HK-2 (cell line): ENCODE data around the gene BTD.

ENCODE experiments used
- DNase-seq: peaks from one replicate; pipeline ENCODE4 v3.0.0-alpha.2; 2018; ENCODE audit not compliant: unreplicated experiment

The BTD gene

DNA sequence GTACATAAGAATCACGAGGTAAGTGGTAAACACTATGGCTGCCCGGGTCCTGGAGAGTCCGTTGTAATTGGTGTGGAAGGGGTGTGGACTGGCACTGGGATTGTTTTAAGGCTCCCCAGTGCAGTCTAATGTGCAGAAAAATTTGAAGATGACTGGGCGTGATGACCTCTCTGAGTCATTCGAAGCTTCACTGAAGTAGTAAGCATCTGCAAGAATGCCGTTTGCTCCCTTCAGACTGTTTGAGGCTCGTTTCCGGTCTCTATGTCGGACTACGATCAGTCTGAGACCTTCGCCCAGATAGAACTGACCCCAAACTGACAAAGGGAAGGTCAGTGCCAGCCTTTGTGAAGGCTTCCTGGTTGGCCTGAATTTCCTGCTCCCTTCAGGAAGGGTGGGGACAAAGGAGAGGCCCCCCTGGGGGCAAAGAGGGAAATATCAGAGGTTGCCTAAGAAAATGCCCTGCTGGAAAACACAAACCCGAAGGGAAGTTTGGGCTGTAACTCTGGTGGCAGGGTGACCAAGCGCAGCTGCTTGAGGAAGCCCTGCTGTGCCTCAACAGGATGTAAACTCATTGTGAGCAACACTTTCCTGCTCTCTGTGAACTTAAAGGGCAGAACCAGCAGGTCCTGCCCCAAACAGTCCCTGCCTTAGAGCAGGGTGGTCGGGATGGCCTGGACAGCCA, 34.6 kb downstream of the BTD start:
- DNase-seq = peak; percentile 35

- DNase-seq = no peak
Measured at GRCh38 chr3:15637131-15637951, 35.8 kb downstream of the BTD start.

DNA sequence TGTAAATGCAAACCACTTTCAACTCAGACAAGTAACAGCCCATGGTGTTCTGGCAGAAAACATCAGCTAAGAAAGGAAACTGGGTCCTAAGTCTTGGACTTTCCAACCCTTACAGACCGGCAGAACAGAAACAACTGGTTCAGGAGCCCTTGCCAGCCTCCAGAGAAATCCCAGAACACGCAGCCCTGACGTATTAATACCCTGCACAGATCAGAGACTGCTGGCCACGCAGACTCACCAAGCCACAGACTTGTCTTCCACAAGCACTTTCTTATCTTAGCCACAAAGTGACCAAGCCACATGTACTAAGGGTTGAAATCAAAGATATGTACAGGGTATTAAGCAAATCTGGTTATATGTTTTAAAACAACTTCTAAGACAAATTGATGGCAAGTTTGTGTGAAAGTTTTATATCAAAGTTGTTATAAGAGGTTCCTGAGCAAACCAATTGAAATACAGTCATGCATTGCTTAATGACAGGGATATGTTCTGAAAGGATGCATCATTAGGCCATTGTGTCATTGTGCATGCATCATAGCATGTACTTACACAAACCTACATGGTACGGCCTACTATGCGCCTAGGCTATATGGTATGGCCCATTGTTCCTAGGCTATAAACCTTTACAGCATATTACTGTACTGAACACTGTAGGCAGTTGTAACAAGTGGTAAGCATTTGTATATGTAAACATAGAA, 36.8 kb downstream of the BTD start:
- no peak for DNase-seq

GRCh38 chr3:15638891-15639262, 37.3 kb downstream of the BTD start:
- DNase-seq = no peak

DNA sequence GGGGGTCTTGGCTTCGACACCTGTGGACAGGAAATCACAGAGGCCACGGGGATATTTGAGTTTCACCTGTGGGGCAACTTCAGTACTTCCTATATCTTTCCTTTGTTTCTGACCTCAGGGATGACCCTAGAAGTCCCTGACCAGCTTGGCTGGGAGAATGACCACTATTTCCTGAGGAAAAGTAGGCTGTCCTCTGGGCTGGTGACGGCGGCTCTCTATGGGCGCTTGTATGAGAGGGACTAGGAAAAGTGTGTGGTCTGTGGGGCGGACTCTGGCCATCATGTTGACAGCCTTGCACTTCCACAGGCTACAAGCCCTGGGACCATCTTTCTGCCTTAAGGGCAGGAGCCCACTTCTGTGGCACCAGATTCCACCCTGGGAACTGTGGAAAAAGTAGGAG, 43.7 kb downstream of the BTD start:
- no peak for DNase-seq

DNA sequence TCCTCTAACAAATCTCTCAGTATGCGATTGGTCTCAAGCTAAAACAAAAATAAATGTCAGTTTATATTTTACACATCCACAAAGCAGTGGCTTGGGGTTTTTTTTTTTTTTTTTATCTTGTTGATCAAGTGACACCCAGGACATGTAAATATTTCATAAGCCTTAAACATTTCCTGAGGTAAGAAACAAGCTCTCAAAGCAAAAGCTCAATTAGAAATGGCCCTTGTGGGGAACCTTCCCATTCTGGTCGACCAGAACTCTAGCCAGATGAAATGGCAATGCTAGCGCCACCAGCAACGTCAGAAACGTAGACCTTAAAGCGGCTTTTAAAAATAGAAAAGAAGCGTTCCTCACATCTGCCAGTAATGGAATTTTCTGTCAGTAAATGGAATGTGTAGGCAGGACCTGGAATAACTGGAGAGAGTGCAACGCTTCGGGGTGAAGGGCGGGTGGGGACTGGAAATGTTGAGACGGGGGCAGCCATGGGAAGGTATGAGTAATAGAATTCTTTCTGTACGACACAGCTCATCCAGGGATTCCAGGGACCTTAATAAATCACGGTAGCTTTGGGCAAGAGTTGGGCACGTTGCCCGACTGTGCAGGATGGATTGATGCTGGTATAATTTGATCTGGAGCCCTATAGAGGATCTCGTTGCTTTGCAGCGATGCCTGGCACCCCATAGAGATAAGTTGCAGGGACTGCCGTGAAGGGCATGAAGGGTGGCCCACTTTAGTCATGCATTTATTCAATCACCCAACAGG, 44.4 kb downstream of the BTD start:
- DNase-seq = peak; percentile 68

DNA sequence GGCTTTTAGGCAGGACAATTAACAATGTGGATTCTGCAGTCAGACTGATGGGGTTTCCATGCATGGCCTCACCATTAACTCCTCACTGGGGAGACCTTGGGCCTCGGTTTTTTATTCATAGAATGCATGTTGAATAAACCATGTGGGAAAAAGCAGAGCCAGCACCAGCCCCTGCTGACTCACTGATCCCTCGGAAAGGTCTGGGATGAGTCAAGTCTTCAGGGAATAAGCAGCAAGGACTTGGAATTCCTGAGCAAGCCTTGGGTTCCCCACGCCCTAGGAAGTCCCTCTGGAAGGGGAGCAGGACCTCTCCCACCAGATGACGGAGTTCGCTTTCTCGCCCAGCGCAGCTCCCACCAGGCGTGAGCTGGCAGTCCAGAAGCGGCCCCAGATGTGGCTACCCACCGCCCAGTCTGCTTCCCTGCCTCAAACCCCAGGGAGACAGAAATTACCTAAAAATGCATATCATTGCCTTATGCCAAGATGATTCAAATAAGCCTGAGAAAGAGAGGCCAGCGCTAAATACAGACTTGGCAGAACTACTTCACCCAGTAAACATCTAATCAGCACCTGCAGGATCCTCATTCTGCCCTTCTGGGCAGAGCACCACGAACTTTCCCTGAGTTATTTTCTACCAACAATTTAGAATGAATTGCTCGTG, 45.4 kb downstream of the BTD start:
- DNase-seq = peak; percentile 74

DNA sequence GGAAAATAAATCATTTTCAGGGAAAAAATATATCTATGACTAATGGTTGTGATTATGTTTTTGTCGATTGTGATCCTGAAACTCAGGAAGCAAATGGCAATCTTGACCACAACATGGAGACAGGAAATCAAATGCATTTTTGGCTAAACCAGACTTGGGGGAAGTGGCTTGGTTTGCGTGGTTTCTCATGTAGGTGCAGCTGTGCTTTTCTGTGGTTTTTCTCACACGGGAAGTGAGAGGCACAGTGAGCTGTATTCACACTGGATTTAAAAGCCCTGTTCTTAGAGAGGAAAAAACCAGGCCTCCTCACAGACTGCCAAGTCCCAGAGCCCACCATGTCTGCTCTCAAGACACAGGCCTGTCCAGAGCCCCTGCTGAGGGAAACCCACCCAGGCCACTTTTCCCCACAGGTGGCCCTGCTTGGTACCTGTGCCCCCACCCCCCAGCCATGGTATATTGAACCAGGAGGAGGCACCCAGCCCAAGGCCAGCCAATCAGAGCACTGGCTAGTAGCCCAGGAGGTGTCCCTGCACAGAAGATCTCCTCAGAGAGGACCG, 46.1 kb downstream of the BTD start:
- DNase-seq = peak; percentile 47

- DNase-seq = no peak
Measured at GRCh38 chr3:15649341-15649740, 47.8 kb downstream of the BTD start.

GRCh38 chr3:15649858-15650257, 48.3 kb downstream of the BTD start:
- no peak for DNase-seq

GRCh38 chr3:15651396-15651795, 49.9 kb downstream of the BTD start:
- no peak for DNase-seq

DNA sequence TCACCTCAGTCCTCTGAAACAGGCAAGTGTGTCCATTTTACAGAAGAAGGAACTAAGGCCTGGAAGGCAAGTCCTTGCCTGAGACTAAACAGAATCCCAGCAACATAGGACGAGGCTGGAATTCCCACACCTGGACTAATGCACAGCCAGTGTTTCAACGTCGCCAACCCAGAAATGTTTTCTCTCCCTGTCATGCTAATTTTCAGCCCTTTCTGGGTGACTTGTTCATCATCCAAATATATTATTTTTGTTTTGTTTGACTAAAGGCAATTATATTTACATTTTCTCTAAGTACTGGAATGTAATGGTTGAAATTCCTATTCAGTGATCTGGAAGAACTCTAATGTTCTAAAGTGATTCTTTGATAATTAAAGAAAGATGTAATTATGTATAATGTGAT, 51.8 kb downstream of the BTD start:
- DNase-seq = no peak

- DNase-seq = no peak
Measured at GRCh38 chr3:15654127-15654526, 52.6 kb downstream of the BTD start.

- no peak for DNase-seq
Measured at GRCh38 chr3:15654891-15655290, 53.3 kb downstream of the BTD start.

- DNase-seq = no peak
Measured at GRCh38 chr3:15656342-15656741, 54.8 kb downstream of the BTD start.

DNA sequence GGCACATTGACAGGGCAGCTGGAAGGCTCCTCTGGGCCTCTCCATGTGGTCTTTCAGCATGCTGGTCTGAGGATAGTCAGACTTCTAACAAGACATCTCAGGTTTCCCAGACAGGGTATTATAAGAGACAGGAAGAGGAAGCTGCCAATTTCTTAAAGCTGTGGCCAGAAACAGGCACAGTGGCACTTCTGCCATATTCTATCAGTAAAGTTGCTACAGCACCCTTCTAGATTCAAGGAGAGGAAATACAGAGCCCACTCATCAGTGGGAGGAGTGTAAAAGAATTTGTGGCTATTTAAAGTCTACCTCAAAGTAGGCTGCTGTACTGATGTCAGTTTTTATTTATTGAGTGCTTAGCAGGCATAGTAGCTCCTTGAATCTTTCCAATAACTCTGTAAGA, 55.5 kb downstream of the BTD start:
- DNase-seq = no peak

DNA sequence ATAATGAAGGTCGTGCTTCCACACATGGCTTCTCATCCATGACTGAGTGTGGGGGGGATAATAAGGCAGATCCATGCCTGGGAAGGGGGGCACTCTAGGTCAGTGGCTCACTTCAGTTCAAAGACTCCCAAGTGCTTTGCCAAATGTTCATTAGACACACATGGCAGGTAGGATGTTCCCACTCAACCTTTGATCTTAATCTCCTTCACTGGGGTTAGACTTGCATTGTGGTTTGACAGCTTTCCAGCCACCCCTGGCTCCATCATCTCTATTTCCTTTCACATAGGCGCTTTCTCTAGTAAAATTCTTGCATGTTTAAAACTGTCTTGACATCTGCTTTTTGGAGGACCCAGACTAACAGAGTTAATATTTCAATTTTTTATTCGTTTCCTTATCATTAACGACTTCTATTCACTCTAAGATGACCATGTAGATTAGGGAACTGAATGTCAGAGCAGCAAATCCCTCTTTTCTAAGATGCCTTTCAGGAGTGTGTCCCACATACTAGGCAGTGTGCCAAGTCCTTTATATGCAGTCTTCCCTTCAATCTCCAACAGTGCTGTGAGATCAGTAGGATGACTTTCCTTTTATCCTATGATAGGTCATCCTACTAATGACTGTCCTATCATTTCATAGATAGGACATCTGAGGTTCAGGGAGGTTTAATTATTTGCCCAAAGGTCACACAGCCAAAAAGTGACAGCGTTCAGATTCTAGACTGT, 57.9 kb downstream of the BTD start:
- no peak for DNase-seq

DNA sequence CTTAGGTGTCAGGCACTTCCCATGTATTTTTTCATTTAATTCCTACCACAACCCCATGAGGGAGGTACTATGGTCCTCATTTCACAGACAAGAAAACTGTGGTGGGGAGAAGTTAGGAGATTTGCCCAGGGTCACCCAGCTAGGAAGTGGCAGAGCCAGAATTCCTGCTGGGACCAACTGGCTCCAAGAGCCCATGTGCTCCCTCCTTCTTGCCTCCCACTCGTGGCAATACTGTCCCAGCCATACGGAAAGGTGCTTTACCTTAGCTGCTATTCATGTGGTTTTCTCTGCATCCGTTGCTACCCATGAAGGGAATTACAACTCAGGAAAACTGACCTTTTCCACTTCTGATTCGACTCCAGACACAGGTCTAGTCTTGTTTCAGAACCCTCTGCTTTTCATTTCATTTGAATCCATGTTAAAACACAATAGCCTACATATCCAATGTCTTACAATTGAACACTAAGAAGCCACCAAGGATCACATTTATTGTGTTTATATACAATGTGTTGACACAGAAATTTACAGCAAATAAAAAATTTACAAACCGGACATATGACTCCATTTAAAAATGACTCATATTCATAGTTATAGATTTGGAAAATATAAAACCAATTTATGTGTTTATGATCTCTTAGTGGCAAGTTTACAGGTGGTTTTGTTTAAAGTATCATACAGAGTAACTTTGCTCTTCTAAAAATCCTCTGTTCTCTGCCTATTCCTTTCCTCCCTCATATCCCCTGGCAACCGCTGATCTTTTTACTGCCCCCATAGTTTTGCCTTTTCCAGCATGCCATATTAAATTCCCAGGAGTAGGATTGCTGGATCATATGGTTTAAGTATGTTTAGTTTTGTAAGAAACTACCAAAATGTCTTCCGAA, 58.8 kb downstream of the BTD start:
- no peak for DNase-seq

DNA sequence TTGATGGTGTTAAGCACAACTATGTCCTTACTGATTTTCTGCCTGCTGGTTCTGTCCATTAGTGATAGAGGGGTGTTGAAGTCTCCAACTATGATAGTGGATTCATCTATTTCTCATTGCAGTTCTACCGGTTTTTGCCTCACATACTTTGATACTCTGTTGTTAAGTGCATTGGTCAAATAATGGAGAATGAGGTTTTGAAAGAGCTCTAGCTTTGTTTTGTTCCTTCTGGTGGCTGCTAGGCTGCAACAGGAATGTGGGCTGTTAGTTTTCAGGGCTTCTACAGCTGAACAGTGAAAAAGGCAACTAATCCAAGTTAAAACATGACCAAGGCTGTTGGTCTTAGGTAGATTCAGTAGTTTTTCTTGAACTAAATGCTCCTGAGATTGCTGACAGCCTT, 62.6 kb downstream of the BTD start:
- DNase-seq = no peak
